GM21717 (cell line): ENCODE measurements around the gene HS3ST3B1.

Experiments
- ATAC-seq: cut with Tn5 transposase; IDR thresholded peaks from one replicate; pipeline ENCODE4 v1.9.1; 2021; ENCODE audit warnings: mild to moderate bottlenecking, moderate library complexity; ENCODE audit not compliant: unreplicated experiment

HS3ST3B1 gene

DNA sequence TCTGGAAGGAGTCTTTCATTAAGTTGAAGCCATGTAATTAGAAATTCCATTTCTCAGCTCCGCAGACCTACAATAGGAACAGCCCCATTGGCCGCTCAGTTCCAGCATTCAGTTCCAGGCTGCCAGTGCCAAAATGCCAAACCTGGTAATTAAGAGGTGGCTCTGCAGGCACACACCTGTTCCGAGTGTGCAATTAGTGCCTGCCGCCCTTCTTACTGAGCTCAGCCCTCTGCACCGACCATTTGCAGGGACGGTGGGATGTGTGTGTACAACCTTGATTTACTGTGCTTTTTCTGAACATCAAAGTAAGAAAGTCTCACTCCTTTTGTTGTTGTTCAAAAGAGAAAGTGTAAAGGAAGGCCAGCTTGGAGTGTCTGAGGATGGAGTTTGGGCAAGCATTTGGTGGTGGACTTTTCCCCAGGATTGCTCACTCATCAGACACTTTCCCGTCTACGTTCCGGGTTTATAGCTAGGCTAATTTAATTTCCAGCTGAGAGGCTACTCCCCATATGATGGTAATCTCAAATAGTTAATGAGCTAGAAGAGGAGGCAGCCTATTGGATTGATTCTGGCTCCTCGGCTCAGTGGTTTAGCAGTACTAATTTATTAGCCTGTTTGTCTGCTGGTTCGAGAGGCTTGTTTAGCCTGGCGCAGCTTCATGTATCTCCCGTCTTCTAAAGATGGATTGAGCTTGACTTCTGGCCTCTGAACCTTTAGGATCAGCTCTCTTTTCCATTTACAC is 20.0 kb downstream of the HS3ST3B1 start:
- ATAC-seq: no peak

DNA sequence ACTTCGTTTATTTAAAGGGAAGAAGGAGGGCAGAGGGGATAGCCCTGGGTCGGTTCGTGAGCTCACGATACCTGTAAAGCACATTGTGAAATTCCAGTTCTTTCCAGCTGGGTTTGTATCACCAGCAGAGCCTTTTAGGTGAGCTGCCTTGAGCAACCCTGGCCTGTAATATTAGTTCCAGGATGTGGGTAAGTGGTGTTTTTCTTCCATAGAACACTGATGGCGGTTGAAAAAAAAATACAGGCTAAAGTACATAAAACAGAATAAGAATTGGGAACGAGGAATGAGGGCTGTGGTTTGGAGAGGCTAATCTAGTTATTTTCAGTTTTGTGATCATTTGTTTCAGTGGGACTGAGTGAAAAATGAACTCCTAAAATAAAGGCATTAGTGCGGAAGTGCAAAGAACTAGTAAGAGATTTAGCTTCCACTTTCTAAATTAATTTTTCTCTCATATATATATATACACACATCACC is 20.6 kb downstream of the HS3ST3B1 start:
- ATAC-seq: no peak

DNA sequence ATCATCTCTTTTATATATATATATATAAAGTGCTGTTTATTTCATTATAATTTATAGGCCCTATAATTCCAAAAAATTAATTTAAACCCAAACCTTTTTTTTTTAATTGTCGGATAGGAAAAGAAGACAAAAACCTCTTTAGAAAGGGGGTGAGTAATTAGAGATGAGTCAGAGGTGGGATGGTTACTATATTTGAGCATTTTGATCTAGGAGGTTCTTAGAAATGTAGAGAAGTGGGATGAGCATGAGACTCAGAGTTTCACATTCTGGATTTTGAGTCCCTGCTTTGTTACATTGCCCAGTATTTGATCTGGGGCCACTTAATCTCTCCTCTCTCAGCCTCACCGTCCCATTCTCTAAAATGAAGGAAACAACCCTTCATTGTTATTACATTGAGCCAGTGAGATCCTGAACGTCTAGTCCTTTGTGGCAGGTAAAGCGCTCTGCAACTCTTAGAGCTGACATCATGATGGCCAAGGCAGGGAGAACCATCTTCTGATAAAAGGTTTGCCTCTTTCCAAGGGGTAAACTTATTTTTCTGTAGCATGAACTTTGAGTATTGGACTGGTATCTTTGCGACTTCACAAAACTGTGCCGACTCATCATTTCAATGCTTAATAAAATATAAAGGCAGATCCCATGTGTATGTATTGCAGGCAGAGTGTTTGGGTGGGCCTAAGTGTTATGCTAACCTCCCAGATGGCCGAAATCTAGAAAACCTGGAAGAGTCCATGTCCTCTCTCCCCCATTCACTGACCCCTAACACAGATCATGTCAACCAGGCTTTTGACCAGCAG is 21.3 kb downstream of the HS3ST3B1 start:
- no peak for ATAC-seq

DNA sequence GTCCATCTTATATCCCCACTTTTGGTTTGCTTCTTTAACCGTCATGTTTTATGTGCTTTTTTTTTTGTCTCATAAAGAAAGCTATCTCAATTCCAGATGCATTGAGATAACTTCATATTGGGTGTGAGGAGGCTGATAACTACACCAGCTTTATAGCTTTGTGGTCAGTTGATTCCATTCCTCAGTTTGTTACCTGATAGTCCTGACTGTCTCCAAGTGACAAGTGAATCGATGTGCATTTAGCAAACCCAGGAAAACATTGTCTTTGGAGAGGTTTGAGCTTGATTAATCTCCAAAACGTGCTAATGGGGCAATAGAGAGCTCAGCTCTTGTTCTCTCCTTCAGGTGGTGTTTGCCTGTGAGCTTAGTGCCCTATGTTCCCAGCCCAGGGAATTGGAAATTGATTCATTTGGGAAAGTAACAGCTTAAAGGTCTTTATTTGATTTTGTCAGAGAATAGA is 22.7 kb downstream of the HS3ST3B1 start:
- ATAC-seq: no peak

DNA sequence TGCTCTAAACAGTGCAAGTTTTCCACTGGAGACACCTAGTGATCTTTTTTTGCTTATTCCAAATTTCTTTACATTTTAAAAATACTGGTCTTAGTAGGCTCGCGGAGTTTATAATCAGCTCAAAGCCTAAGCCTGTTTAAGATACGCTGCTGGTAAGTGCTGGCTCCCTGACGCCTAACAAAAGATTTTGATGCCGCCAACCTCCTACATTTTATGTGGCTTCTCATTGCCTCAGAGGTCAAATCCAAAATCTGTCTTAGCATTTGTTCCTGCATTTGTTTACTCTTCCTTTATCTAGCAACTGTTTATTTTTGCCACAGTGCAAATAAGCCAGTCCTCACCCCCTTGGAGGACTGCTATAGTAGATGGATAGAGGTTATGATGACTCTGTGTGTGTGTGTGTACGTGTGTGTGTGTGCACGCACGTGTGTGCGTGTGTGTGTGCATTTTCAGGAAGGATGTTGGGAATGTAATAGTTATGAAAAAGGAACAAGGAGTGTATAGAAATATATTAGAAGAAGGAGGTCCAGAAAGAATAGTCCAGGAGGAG is 24.8 kb downstream of the HS3ST3B1 start:
- ATAC-seq: no peak

DNA sequence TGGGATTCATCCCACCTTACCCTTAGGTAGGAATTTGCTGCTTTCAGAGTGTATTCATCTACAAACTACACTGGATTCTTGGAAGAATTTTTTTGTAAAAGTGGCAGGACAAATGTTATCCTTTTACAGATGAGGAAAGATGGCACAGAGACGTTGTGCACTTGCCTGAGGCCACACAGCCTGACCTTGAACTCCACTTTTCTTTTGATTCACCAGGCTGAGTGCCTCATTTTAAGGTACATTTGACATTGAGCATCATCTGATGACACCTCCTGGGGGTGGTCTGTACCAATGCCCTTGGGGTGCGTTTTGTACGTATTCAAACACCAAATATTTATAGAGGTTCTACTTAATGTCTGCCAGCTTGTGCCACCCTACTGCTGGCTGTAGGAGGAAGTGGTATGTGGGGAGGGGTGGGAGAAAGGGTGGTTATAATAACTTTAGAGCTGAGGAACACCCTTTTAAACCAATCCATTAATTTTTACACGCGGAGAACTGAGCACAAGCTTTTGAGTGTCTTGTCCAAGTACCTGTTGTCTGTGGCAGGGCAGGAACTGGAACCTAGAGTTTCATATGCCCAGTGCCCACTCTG is 29.1 kb downstream of the HS3ST3B1 start:
- no peak for ATAC-seq

DNA sequence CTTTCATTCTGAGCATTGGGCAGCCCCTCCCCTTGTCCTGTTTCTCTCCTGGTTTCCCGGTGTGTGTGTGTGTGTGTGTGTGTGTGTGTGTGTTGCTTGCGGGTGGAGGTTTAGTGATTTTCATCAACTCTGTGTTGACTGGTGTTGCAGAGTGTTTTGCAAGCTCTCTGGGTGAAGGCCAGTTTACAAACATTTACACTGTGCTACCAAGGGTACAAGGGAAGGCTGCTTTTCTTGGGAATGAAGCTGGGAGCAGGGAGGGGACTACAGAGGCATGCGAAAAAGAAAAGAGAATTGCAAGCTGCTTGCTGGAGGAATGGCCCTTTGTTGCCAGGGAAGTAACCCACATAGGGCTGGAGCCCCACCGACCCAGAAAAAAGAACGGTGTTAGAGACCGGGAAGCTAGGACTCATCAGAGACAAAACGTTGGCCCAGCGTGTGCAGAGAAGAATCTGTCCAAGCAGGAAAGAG is 29.6 kb downstream of the HS3ST3B1 start:
- no peak for ATAC-seq

GRCh38 chr17:14331225-14331981 is 30.5 kb downstream of the HS3ST3B1 start:
- ATAC-seq: no peak

- ATAC-seq: no peak
These were observed 31.1 kb downstream of the HS3ST3B1 start for GRCh38 chr17:14331982-14332298.

- ATAC-seq: no peak
These were observed 31.4 kb downstream of the HS3ST3B1 start for GRCh38 chr17:14332331-14332730.

DNA sequence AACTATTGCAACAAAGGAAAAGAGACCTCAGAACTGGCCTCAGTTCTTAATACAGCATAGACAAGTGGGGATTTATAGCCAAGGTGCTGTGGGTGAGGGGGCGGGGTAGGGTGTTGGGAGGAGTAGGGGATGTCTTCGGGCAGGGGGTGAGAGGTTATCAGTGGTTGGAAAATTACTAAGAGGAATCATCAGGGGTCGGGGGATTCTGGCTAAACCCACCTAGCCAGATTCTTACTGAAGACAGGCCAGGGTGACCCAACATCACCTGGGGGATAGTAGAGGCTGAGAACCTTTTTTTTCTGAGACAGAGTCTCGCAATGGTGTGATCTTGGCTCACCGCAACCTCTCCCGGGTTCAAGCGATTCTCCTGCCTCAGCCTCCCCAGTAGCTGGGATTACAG is 32.6 kb downstream of the HS3ST3B1 start:
- ATAC-seq: no peak

GRCh38 chr17:14334276-14334840 is 33.5 kb downstream of the HS3ST3B1 start:
- no peak for ATAC-seq

GRCh38 chr17:14334919-14335318 is 34.0 kb downstream of the HS3ST3B1 start:
- no peak for ATAC-seq

DNA sequence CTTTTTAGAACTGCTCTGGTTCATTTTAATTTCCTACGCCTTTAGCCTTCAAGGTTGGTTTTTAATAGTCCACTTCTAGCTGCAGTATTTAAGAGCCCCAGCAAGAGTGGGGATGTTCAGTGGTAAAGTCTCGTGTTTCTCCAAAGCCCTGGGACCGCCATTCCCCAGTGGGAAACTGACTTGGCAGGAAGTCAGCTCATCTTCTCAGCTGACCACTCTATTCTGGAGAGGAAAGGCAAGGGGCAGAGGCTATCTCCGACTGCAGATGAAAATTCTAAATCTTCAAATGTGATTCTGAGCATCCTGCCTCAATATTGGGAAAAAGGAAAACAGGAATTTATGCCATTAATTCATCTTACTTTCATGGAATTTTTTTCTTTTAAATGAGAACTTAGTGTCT is 35.5 kb downstream of the HS3ST3B1 start:
- ATAC-seq: no peak

GRCh38 chr17:14337596-14338079 is 36.8 kb downstream of the HS3ST3B1 start:
- no peak for ATAC-seq

DNA sequence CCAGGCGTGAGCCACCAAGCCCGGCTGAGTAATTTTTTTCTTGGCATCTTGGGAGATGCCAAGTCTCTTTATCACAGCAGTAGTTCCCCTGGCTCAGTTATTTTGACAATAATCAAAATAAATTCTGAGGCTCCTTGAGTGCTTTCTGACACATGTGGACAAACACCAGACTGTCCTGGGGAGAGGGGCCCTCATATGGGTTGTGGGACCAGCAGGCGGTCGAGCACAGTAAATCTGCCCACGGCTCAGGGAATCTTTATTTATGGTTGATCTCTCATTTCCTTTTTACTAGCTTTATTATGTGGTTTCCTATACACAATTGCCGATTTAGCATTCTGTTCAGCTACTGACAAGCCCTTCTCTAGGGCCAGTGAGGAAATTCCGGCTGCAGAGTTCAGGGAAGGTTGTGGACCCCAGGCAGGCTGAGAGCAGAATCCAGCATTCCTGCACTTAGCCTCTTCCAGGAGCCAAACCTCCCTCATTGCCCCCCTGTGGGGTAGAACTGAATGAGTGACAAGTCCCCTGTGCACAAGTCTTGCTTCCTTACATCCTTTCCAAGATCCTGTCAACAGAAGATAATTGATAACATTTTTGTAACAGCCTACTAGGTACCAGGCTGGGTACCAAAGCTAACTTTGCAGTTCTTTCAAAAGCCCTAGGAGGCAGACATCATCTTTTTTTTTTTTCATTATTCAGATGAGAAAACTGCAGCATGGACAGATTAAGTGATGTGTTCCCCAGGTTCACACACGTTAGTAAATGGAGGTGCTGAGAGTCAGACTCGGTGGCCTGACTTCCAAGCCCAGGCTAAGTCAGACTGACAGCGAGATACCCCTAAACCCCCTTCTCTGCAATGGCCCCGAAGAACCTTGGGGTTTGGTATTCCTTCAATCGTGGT is 40.2 kb downstream of the HS3ST3B1 start:
- ATAC-seq: no peak

- ATAC-seq: no peak
These were observed 41.0 kb downstream of the HS3ST3B1 start for GRCh38 chr17:14341866-14342265.

DNA sequence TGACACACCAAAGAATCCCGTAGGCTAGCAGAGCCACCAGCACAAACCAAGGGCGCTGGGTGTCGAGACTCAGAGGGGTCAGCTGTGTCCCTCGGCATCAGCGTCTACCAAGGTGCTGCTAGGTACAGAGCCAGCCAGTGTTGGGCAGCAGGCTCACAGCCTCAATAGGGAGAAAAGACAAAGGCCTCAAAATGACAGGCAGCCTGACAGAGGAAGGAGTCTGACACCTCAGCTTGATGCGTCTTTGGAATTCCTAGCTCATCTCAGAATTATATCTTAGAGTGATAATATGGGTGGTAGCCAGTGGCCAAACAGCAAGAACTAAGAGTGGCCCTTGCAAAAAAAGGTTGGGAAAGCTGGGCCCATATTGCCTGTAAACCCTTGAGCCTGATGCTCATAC is 45.9 kb downstream of the HS3ST3B1 start:
- no peak for ATAC-seq

- ATAC-seq: no peak
These were observed 50.6 kb downstream of the HS3ST3B1 start for GRCh38 chr17:14351493-14351892.
